Right lobe of liver (tissue), 4 donors: ENCODE results near the gene IL17RA.

Source experiments
- CTCF ChIP-seq, 4 donors: fragments of 200-600 bp in 3 of 4; fragments of 450-650 bp in 1 of 4; IDR thresholded peaks; one replicate each; pipeline versions ENCODE4 v1.5.1 to v1.8.0; 2016 to 2022; ENCODE audit warnings: antibody characterized with exemption in 4 of 4, mild to moderate bottlenecking in 2 of 4
- POLR2A ChIP-seq: fragments of 450-650 bp; IDR thresholded peaks from one replicate; pipeline ENCODE4 v1.6.1; 2017; ENCODE audit warnings: antibody characterized with exemption, mild to moderate bottlenecking
- donor health status: DM: no; HTN: no; CAD: no.
- donor health status: DM: no; HTN: no; CAD: no.
- donor health status: DM: no; HTN: yes; CAD: no.

- TF ChIP-seq CTCF (IDR thresholded peaks at IDR 0.05) (no peak), POLR2A (no peak)
These were observed 68.2 kb downstream of the IL17RA start for GRCh38 chr22:17152971-17153370.
